Measurements from ENCODE around the gene ENO2.
"Not testable (repeated sequence)": the region's sequence is repeated elsewhere in the genome, so short reads cannot be mapped to it uniquely, and the experiment has no call there.

The ENO2 gene

GRCh38 chr12:6886206-6886999 lies 28.0 kb upstream of the ENO2 start:
- not testable (repeated sequence) for DNase-seq (ENCODE audit: low spot score)

GRCh38 chr12:6887460-6887859 lies 26.9 kb upstream of the ENO2 start:
- no peak for DNase-seq (ENCODE audit: low spot score)

- no peak for DNase-seq (ENCODE audit: low spot score)
Measured at GRCh38 chr12:6888360-6888759, 26.0 kb upstream of the ENO2 start.

GRCh38 chr12:6888794-6889193 lies 25.6 kb upstream of the ENO2 start:
- DNase-seq (ENCODE audit: low spot score), result not testable (repeated sequence)

GRCh38 chr12:6889775-6890573 lies 24.4 kb upstream of the ENO2 start:
- not testable (repeated sequence) for DNase-seq (ENCODE audit: low spot score)

GRCh38 chr12:6890789-6891645 lies 23.4 kb upstream of the ENO2 start:
- DNase-seq (ENCODE audit: low spot score), result peak; percentile 96

- no peak for DNase-seq (ENCODE audit: low spot score)
Measured at GRCh38 chr12:6891646-6892001, 22.8 kb upstream of the ENO2 start.

- DNase-seq (ENCODE audit: low spot score), result not testable (repeated sequence)
Measured at GRCh38 chr12:6892683-6893082, 21.7 kb upstream of the ENO2 start.

- no peak for DNase-seq (ENCODE audit: low spot score)
Measured at GRCh38 chr12:6894321-6894720, 20.1 kb upstream of the ENO2 start.

GRCh38 chr12:6896846-6897435 lies 17.4 kb upstream of the ENO2 start:
- no peak for DNase-seq (ENCODE audit: low spot score)

- no peak for DNase-seq (ENCODE audit: low spot score)
Measured at GRCh38 chr12:6899427-6899826, 15.0 kb upstream of the ENO2 start.

GRCh38 chr12:6899837-6900519 lies 14.4 kb upstream of the ENO2 start:
- DNase-seq (ENCODE audit: low spot score), result no peak

- no peak for DNase-seq (ENCODE audit: low spot score)
Measured at GRCh38 chr12:6902448-6902847, 11.9 kb upstream of the ENO2 start.

GRCh38 chr12:6903722-6904121 lies 10.7 kb upstream of the ENO2 start:
- no peak for DNase-seq (ENCODE audit: low spot score)

GRCh38 chr12:6904280-6905276 lies 9.8 kb upstream of the ENO2 start, which contains the start of gene LRRC23:
TSS of gene LRRC23 (plus strand) at chr12:6904822. CDS start at chr12:6905634, 812 bp downstream.
- peak; percentile 94 for DNase-seq (ENCODE audit: low spot score)

GRCh38 chr12:6905414-6906040 lies 8.9 kb upstream of the ENO2 start:
- no peak for DNase-seq (ENCODE audit: low spot score)

- not testable (repeated sequence) for DNase-seq (ENCODE audit: low spot score)
Measured at GRCh38 chr12:6908141-6908540, 6.2 kb upstream of the ENO2 start.

- DNase-seq (ENCODE audit: low spot score), result no peak
Measured at GRCh38 chr12:6909421-6910145, 4.8 kb upstream of the ENO2 start.
